ENCODE results near the gene RB1. TPM values are rescaled to one million over a fixed set of nuclear protein-coding genes. Genes with fewer than 3 reads are reported as not detected.
A peak's percentile ranks its signal among the peaks of the same experiment; 100 is the strongest.

The RB1 gene
- total and polyA plus RNA-seq, 2 experiments from 2014 or later, result 25.5 to 31.0 TPM

- TF ChIP-seq EZH2phosphoT487 (IDR thresholded peaks at IDR 0.05; ENCODE audit: insufficient read depth, low read depth) (no peak), EZH2 (IDR thresholded peaks at IDR 0.05; ENCODE audit: insufficient read depth, poor library complexity, severe bottlenecking) (no peak)
- Histone ChIP-seq H3K9ac (no peak overlapping the region), H3K4me3 (no peak overlapping the region), H3K27me3 (replicated peaks; ENCODE audit: insufficient read depth) (no peaks in the 10 kb centered on the region), H3K9me3 (ENCODE audit: low read depth) (no peaks in the 10 kb centered on the region), H3K4me2 (ENCODE audit: unreplicated experiment) (no peak overlapping the region), H4K20me1 (ENCODE audit: insufficient read depth) (no peaks in the 10 kb centered on the region), H3K4me1 (ENCODE audit: insufficient read depth) (peaks cover 35% of the 10 kb centered on the region), H3K27ac (no peak overlapping the region), H3K9me2 (ENCODE audit: insufficient read depth) (no peaks in the 10 kb centered on the region), H3F3A (ENCODE audit: insufficient read depth) (peaks cover 30% of the 10 kb centered on the region), H3K36me3 (ENCODE audit: low read depth) (no peaks in the 10 kb centered on the region), H3K79me2 (ENCODE audit: insufficient read depth) (no peaks in the 10 kb centered on the region), H2AFZ (no peak overlapping the region)
- WGBS, 2 experiments (ENCODE audit: low coverage in 1 of 2, low lambda C conversion rate in 2 of 2, missing lambda C conversion rate in 2 of 2), result 76 to 80% methylated on average over 6 to 7 of the region's 7 CpGs
- DNase-seq, result no peak
- in situ Hi-C loops (cut with MboI), result no loop called here
Observed at GRCh38 chr13:48496271-48497161, 193.0 kb downstream of the RB1 start.

- H3F3A ChIP-seq (ENCODE audit: insufficient read depth), result peaks cover 31% of the 10 kb centered on the region
- in situ Hi-C loops (cut with MboI), result no loop called here
Observed at GRCh38 chr13:48497669-48498068, 194.1 kb downstream of the RB1 start.

GRCh38 chr13:48500652-48501197, 197.2 kb downstream of the RB1 start:
- Histone ChIP-seq H3K36me3 (ENCODE audit: low read depth) (no peaks in the 10 kb centered on the region), H3K4me1 (ENCODE audit: insufficient read depth) (peaks cover 21% of the 10 kb centered on the region), H4K20me1 (ENCODE audit: insufficient read depth) (no peaks in the 10 kb centered on the region), H3K4me2 (ENCODE audit: unreplicated experiment) (peak overlapping the region; percentile 69), H3K9ac (peak overlapping the region; percentile 27; the same call in 1 of the 2 replicates), H3F3A (ENCODE audit: insufficient read depth) (peaks cover 31% of the 10 kb centered on the region), H3K27me3 (replicated peaks; ENCODE audit: insufficient read depth) (no peaks in the 10 kb centered on the region), H3K9me2 (ENCODE audit: insufficient read depth) (no peaks in the 10 kb centered on the region), H2AFZ (no peak overlapping the region), H3K79me2 (ENCODE audit: insufficient read depth) (no peaks in the 10 kb centered on the region), H3K27ac (peak overlapping the region; percentile 47), H3K9me3 (ENCODE audit: low read depth) (no peaks in the 10 kb centered on the region), H3K4me3 (no peak overlapping the region)
- 38 to 45% methylated on average over 4 of the region's 4 CpGs for WGBS, 2 experiments (ENCODE audit: low coverage in 1 of 2, low lambda C conversion rate in 2 of 2, missing lambda C conversion rate in 2 of 2)
- DNase-seq, result peak; percentile 92
- in situ Hi-C loops (cut with MboI), result no loop called here
- no peak for TF ChIP-seq EZH2 (IDR thresholded peaks at IDR 0.05; ENCODE audit: insufficient read depth, poor library complexity, severe bottlenecking)

More at GRCh38 chr13:48497669-48498068, 194.1 kb downstream of the RB1 start:
- DNase-seq, result no peak
- Histone ChIP-seq H3K9me3 (ENCODE audit: low read depth) (no peaks in the 10 kb centered on the region), H4K20me1 (ENCODE audit: insufficient read depth) (no peaks in the 10 kb centered on the region), H3K4me1 (ENCODE audit: insufficient read depth) (peaks cover 27% of the 10 kb centered on the region), H3K27me3 (replicated peaks; ENCODE audit: insufficient read depth) (no peaks in the 10 kb centered on the region), H3K4me3 (no peak overlapping the region), H3K9ac (no peak overlapping the region), H3K36me3 (ENCODE audit: low read depth) (no peaks in the 10 kb centered on the region), H2AFZ (no peak overlapping the region), H3K9me2 (ENCODE audit: insufficient read depth) (no peaks in the 10 kb centered on the region), H3K27ac (no peak overlapping the region), H3K4me2 (ENCODE audit: unreplicated experiment) (no peak overlapping the region), H3K79me2 (ENCODE audit: insufficient read depth) (no peaks in the 10 kb centered on the region)
- WGBS, 2 experiments (ENCODE audit: low coverage in 1 of 2, low lambda C conversion rate in 2 of 2, missing lambda C conversion rate in 2 of 2), result 96 to 100% methylated on average over 2 of the region's 2 CpGs
- no peak for TF ChIP-seq EZH2 (IDR thresholded peaks at IDR 0.05; ENCODE audit: insufficient read depth, poor library complexity, severe bottlenecking)
- TF ChIP-seq EZH2phosphoT487 (IDR thresholded peaks at IDR 0.05; ENCODE audit: insufficient read depth, low read depth), result no peak

- H3K4me3 ChIP-seq, result no peak overlapping the region
- no peaks in the 10 kb centered on the region for H3K27me3 ChIP-seq (replicated peaks; ENCODE audit: insufficient read depth)
- peaks cover 21% of the 10 kb centered on the region for H3K4me1 ChIP-seq (ENCODE audit: insufficient read depth)
- H2AFZ ChIP-seq, result no peak overlapping the region
- no peak for DNase-seq
- no peaks in the 10 kb centered on the region for H4K20me1 ChIP-seq (ENCODE audit: insufficient read depth)
- WGBS, 2 experiments (ENCODE audit: low coverage in 1 of 2, low lambda C conversion rate in 2 of 2, missing lambda C conversion rate in 2 of 2), result 89 to 93% methylated on average over 2 of the region's 2 CpGs
- H3F3A ChIP-seq (ENCODE audit: insufficient read depth), result peaks cover 31% of the 10 kb centered on the region
- H3K36me3 ChIP-seq (ENCODE audit: low read depth), result no peaks in the 10 kb centered on the region
- H3K9me3 ChIP-seq (ENCODE audit: low read depth), result no peaks in the 10 kb centered on the region
- no peaks in the 10 kb centered on the region for H3K9me2 ChIP-seq (ENCODE audit: insufficient read depth)
- TF ChIP-seq EZH2phosphoT487 (IDR thresholded peaks at IDR 0.05; ENCODE audit: insufficient read depth, low read depth), result no peak
- TF ChIP-seq EZH2 (IDR thresholded peaks at IDR 0.05; ENCODE audit: insufficient read depth, poor library complexity, severe bottlenecking), result no peak
- H3K4me2 ChIP-seq (ENCODE audit: unreplicated experiment), result no peak overlapping the region
- no peak overlapping the region for H3K27ac ChIP-seq
- in situ Hi-C loops (cut with MboI), result no loop called here
- H3K9ac ChIP-seq, result no peak overlapping the region
- no peaks in the 10 kb centered on the region for H3K79me2 ChIP-seq (ENCODE audit: insufficient read depth)
Observed at GRCh38 chr13:48501705-48502104, 198.2 kb downstream of the RB1 start.
